GM21515 (cell line): ENCODE measurements around the gene TRPM2.
"Not testable (repeated sequence)": the region's sequence is repeated elsewhere in the genome, so short reads cannot be mapped to it uniquely, and the experiment has no call there.

ENCODE experiments used
- ATAC-seq: cut with Tn5 transposase; IDR thresholded peaks from one replicate; pipeline ENCODE4 v1.9.1; 2021; ENCODE audit not compliant: unreplicated experiment

The TRPM2 gene

DNA sequence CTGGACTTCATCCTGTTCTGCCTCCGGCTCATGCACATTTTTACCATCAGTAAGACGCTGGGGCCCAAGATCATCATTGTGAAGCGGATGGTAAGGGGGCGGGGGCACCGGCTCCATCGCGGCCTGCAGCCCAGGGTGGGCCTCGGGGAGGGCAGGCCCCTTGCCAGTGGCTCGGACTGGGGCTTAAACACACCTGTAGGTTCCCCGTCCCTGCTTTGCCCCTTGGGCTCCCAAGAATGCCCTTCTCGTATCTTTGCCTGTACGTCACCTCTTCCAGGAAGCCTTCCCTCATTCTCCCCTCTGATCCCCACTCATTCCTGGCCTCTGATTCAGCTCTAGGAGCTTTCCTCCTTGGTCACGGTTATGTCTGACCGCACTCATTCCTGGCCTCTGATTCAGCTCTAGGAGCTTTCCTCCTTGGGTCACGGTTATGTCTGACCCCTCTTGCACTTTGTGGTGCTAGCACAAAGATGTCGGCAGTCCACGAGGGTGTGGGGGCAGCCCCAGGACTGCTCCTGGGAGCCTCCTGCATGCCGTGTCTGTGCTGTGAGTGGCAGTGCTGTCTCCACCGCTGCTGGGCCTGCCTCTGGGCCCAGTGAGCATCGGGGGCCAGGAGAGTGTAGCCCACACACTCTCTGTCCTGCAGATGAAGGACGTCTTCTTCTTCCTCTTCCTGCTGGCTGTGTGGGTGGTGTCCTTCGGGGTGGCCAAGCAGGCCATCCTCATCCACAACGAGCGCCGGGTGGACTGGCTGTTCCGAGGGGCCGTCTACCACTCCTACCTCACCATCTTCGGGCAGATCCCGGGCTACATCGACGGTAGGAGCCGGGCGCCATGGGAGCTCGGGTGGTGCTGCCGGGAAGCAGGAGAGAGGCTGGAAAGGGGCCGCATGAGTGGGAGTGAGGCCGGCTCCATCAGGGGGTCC is 52.8 kb downstream of the TRPM2 start:
- ATAC-seq: no peak

DNA sequence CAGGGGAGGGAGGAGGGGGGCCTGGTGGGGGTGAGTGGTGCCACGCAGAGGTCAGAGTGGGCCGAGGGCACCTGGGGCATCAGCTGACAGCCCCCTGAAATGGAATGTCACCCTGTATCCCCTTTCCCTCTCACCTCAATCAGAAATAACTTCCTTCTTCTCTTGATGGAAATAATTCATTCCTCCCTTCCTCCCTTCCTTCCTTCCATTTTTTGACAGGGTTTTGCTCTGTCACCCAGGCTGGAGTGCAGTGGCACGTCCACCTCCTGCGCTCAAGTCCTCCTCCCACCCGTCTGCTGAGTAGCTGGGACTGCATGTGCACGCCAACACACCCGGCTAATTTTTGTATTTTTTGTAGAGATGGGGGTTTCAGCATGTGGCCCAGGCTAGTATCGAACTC is 53.5 kb downstream of the TRPM2 start:
- ATAC-seq: no peak

GRCh38 chr21:44407493-44407892 is 54.1 kb downstream of the TRPM2 start:
- ATAC-seq: no peak

GRCh38 chr21:44408226-44408625 is 54.8 kb downstream of the TRPM2 start:
- no peak for ATAC-seq

GRCh38 chr21:44413566-44414290 is 60.3 kb downstream of the TRPM2 start:
- ATAC-seq: no peak

- ATAC-seq: no peak
These were observed 61.1 kb downstream of the TRPM2 start for GRCh38 chr21:44414291-44415072.

- ATAC-seq: no peak
These were observed 61.9 kb downstream of the TRPM2 start for GRCh38 chr21:44415073-44416025.

- no peak for ATAC-seq
These were observed 62.8 kb downstream of the TRPM2 start for GRCh38 chr21:44416193-44416592.

DNA sequence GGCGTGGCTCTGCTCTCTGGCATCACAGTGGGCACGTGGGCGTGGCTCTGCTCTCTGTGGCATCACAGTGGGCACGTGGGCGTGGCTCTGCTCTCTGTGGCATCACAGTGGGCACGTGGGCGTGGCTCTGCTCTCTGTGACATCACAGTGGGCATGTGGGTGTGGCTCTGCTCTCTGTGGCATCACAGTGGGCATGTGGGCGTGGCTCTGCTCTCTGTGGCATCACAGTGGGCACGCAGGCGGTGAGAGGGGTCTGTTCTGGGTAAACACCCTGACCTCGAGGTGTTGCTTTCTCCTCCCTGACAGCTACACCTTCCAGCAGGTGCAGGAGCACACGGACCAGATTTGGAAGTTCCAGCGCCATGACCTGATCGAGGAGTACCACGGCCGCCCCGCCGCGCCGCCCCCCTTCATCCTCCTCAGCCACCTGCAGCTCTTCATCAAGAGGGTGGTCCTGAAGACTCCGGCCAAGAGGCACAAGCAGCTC is 64.2 kb downstream of the TRPM2 start:
- not testable (repeated sequence) for ATAC-seq

DNA sequence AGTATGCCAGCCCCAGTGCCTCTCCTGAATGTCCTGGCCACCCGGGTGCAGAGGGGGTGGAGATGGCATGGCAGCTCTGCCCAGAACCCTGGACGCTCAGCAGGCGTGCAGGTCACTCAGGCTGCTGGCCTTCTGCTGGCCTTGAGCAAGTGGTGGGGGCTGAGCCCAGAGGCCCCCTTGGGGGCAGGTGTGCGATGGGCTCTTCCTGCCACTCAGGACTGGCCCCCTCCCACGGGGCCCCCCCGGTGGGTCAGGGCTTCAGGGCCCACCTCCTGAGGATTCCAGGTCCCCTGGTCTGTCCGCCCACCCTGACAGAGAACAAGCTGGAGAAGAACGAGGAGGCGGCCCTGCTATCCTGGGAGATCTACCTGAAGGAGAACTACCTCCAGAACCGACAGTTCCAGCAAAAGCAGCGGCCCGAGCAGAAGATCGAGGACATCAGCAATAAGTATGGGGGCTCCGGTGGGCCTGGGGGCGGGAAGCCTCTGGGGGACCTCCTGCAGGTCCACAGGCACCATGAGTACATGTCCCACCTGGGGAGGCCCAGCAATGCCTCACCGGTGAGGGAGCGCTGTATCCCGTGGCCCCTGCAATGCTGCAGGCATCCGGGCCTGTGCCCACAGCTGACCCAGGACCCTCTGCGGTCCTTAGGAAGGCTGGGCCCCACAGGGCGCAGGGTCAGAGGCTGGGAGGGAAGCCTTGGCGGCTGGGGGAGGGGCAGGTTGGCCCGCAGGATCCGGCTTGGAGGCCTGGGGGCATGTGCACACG is 64.9 kb downstream of the TRPM2 start:
- ATAC-seq: no peak

- ATAC-seq: no peak
These were observed 65.4 kb downstream of the TRPM2 start for GRCh38 chr21:44418876-44419230.

GRCh38 chr21:44419679-44420078 is 66.3 kb downstream of the TRPM2 start:
- no peak for ATAC-seq

DNA sequence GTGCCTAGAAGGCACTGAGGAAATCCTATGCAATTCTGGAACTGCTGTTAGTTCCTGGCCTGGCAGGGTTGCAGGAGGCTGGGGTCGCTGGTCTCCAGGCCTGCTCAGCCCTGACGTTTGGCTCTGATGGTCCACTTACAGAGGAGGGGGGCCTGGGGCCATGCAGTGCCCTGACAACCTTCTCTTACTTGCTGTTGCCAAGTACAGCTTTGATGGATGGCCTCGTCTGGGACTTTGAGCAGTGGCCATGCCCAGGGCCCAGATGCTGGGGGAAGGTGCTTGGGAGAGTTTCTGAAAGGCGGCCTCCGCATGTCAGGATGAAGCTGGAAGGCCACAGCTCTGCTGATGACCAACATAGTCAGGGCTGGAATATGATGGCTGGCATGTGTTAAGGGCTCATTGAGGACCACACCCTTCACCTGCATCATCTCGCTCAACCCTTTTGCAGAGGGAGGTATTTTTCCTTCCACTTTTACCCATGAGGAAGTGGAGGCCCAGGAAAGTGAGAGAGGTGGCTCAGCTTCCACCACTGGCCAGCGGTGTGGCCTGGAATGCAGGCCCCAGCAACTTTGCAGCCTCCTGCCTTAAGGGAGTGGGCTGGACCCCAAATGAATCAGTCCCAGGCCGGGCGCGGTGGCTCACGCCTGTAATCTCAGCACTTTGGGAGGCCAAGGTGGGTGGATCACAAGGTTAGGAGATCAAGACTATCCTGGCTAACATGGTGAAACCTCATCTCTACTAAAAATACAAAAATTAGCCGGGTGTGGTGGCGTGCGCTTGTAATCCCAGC is 67.2 kb downstream of the TRPM2 start:
- ATAC-seq: no peak

DNA sequence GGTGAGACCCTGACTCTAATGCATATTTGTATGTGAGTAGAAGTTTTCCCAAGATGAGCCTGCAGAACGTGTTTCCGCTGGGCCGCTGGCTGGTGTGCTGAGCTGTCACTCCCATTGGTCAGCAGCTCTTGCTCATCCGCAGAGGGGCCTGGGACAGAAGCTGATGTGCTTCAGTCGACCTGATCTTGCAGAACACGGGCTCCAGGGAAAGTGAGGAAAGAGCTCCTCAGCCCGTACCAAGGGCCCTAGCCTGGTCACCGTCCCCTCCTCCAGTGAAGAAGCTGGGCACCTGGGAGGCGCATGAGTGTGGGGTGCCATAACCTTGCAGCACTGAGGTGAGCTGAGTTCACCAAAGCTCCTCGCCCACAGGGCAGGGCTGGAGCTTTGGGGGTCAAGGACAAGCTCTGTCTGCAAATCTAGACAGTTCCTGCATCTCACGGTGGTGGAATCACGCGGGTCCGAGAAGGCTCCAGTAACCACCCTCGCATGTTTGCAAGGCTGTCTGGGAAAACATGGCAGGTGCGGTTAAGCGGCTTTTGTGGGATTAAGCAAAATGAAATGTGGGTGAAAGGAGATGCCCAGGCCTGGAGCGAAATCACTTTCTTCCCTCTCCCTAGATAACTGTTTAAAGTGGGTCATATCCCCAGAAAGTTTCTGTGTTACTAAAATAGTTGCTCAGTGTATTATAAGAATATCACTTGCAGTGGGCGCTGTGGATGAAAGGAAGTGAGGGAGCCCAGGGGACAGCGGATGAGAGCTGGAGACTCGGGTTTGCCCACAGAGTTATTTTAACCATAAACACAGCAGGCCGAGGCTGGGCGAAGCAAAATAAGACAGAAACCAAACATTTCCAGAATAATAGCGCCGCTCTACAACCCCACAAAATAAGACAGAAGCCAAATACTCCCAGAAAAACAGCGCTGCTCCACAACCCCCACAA is 68.8 kb downstream of the TRPM2 start:
- no peak for ATAC-seq

GRCh38 chr21:44423312-44423821 is 69.9 kb downstream of the TRPM2 start:
- no peak for ATAC-seq

GRCh38 chr21:44423941-44424607 is 70.7 kb downstream of the TRPM2 start:
- ATAC-seq: no peak
